NCI-H1105 treated with DMSO at 0.1 percent for 48 hours (cell line): ENCODE results near the gene KLHL36.

Experiments used
- DNase-seq: peaks from one replicate; lab custom pipeline; 2025; lab: John Stamatoyannopoulos, UW

KLHL36 gene

GRCh38 chr16:84648595-84649510, 542 bp downstream of the KLHL36 start:
- no peak for DNase-seq

DNA sequence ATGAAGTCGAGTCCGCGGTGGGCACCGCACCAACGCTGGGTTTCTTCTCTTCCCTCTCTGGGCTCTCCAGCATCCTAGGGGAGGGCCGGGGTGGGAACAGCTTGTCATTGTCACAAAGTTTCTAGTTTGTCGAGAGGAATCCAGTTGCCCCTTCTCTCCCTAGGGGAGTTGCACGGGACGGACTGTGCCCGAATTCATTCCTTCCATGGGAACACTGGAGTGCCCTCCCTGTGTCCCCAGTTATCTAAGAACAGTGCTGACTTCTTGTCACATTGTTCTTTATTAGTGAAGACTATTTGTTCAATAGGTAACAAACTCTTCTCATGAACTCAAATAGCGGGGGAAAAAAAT, 1.2 kb downstream of the KLHL36 start:
- no peak for DNase-seq

DNA sequence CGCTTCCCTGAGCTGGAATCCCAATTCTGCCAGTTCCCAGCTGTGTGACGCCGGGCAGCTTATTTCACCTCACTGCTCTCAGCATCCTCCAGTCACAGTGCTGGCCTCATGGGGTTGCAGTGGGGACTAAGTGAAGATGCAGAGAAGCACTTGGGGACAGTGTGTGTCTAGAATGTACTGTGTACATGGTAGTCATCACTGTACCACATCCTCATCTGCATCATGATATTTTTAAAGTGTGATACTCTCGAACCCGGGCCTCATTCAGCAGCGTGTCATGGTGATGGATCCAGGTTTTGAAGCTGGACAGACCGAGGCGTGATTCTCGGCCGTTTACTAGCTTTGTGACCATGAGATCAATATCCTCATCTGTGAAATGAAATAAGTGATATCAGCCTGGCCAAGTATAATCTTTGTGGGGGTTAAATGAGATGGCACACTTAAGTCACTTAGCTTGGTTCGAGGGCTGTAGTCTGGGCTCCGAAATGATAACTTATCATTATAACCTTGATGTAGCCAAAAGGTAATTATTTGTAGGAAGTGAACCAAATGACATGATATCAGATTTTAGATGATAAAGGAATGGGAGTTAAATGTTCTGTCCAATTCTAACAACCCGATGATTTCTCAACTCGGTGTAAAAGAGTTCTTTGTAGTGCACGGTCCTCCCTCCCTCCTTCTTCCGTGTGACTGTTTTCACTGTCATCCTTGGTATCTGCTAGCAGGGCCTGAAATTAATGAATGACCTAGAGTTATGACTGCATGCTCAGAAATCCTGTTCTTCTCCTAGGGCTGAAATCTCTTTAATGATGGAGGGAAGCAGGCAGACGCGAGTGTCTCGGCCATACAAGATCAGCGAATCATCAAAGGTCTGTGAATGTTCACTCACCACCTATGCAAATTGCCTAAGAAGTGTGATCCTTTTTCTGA, 2.0 kb downstream of the KLHL36 start:
- DNase-seq: no peak

DNA sequence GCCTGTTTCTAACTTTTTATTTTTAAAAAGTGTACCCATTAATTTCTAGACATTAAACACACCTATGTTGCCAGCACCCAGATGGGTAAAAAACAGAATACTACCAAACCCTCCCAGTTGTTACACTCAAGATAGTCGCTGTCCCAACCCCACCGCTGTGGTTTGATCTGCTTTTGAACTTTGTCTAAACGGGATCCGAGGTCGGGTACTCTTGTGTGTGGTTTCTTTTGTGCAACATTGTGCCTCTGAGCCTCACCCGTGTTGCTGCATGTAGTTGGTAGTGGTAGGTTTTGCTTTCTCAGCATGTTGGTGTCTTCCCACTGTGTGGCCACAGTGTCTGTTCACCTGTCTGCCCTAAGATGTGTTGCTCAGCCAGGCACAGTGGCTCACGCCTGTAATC, 4.3 kb downstream of the KLHL36 start:
- no peak for DNase-seq

GRCh38 chr16:84654238-84654637, 5.9 kb downstream of the KLHL36 start:
- no peak for DNase-seq

DNA sequence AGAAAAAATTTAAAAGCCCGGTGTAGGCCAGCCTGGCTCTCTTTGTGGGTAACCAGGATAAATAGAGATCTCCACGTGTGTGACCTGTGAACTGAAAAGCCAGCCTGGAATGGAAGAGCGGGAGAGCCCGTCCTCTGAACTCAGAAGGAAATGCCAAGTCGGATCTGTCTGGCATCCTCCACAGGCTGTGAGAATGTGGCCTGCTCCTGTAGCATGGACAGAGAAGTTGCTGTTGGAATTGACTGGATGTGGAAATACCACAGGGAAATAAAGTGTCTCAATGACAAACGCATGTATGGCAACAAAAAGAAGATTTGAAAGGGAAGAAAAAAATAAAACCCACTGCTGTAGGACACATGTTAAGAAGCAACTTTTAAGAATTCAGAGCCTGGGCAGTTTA, 6.7 kb downstream of the KLHL36 start:
- DNase-seq: no peak

GRCh38 chr16:84656649-84657048, 8.3 kb downstream of the KLHL36 start:
- no peak for DNase-seq

DNA sequence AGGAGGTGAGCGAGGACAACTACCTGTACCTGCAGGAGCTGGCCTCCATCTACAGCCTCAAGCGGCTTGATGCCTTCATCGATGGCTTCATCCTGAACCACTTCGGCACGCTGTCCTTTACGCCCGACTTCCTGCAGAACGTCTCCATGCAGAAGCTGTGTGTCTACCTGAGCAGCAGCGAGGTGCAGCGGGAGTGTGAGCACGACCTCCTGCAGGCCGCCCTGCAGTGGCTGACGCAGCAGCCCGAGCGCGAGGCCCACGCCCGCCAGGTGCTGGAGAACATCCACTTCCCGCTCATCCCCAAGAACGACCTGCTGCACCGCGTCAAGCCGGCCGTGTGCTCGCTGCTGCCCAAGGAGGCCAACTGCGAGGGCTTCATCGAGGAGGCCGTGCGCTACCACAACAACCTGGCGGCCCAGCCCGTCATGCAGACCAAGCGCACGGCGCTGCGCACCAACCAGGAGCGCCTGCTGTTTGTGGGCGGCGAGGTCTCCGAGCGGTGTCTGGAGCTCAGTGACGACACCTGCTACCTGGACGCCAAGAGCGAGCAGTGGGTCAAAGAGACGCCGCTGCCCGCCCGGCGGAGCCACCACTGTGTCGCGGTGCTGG, 9.0 kb downstream of the KLHL36 start:
- no peak for DNase-seq

DNA sequence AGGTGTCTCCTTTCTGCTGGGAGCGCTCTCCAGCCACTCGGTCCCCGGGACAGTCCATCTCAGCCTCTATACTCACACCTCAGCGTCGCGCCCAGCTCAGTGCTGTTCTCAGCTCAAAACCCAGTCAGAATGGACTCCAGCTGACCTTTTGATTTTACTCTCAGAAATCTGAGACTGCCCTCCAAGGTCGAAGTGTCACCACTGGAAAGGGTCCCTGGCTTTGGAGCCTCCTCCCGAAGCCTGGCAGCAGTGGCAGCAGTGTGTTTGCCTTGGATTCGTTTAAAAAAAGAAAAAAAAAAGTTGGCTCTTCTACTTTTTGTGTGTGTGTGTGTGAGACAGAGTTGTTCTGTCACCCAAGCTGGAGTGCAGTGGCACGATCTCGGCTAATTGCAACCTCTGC, 10.4 kb downstream of the KLHL36 start:
- DNase-seq: no peak

- no peak for DNase-seq
These were observed 11.5 kb downstream of the KLHL36 start for GRCh38 chr16:84659656-84660300.

- DNase-seq: no peak
These were observed 12.7 kb downstream of the KLHL36 start for GRCh38 chr16:84660973-84661372.

DNA sequence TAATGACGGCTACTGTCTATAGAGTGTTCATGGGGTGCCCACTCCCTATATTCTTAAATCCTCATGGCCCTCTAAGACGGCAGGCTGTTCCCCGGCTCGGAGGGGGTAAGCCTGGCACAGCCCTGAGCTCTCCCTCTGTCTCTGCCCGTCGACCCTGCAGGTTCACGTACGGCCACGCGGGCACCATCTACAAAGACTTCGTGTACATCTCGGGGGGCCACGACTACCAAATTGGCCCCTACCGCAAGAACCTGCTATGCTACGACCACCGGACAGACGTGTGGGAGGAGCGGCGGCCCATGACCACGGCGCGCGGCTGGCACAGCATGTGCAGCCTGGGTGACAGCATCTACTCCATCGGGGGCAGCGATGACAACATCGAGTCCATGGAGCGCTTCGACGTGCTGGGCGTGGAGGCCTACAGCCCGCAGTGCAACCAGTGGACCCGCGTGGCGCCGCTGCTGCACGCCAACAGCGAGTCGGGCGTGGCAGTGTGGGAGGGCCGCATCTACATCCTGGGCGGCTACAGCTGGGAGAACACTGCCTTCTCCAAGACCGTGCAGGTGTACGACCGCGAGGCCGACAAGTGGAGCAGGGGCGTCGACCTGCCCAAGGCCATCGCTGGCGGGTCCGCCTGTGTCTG, 13.2 kb downstream of the KLHL36 start:
- no peak for DNase-seq

DNA sequence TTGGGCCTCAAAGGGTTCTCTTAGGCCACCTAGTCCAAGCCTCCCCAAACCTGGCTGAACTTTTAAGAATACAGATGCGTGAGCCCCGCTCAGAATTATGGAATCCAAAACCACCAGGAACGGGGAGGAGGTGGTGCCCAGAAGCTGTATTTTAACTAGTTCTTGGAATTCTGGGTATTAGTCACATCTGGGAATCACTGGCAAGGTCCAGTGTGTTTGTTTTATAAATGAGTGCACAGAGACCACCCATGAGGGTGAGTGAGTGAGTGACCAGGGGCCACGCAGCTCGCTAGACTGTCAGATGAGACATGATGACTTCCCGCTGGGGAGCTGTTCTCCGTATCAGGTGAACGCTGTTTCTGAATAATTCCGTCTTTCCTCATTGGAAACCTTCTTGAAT, 14.2 kb downstream of the KLHL36 start:
- no peak for DNase-seq

- no peak for DNase-seq
These were observed 15.3 kb downstream of the KLHL36 start for GRCh38 chr16:84663433-84664101.

DNA sequence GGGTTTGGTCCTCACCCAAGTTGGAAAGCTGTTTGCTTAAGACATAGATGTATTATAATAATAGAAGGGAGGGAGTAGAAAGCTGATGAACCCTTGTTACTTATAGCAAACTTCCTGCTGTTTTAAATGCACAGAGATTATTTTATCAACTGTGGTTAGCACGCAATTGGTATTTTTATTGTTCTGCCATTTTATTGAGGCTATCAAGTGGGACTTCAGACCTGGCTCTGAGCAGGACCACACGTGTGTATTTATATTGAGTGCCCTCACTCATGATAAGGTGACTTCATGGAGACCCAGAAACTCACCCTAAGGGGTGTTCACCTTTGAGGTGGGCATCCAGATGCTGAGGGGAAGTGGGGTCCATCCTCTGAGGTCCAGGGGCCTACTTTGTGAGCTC, 17.0 kb downstream of the KLHL36 start:
- DNase-seq: no peak

- no peak for DNase-seq
These were observed 17.5 kb downstream of the KLHL36 start for GRCh38 chr16:84665843-84666242.

DNA sequence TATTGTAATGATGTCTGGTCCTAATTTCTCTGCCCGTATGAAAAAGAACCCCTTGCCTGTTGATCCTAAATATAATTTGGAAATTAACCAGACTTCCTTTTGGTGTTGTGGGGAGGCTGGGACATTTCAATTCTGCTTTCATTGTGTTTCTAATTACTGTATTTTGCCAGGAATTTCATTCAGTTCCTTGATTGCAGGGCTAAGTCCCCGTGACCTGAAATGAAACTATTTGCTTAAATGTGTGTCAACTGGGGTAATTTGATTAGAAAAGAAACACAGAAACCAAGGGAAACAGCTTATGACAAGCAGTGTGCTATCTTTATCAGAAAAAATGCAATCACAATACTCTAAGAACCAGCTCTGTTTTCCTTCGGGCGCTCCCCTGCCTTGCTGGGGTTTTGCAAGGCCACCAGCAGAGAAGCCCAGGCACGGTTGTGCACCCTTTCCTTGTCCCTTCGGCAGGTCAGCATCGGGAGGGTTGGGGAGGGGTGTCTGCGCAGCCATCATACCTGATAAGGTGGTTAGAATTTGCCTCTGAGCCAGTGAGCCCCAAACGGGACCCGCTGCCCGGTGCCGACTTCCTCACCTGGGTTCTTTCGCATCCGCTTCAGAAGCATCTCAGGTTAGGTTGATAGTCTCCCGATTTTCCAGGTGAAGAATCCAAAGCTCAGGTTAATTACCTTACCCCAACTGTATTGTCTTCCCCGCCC, 19.4 kb downstream of the KLHL36 start:
- no peak for DNase-seq

- DNase-seq: no peak
These were observed 21.8 kb downstream of the KLHL36 start for GRCh38 chr16:84670063-84670462.

- DNase-seq: peak; percentile 20
These were observed 24.2 kb downstream of the KLHL36 start for GRCh38 chr16:84672276-84673202.
